ENCODE data around the gene SURF2. TPM values are rescaled to one million over a fixed set of nuclear protein-coding genes. Genes with fewer than 3 reads are reported as not detected.
A peak's percentile ranks its signal among the peaks of the same experiment; 100 is the strongest.
"Not testable (repeated sequence)": the region's sequence is repeated elsewhere in the genome, so short reads cannot be mapped to it uniquely, and the experiment has no call there.

SURF2 gene
- total RNA-seq, 2 experiments from 2014 or later, result 19.0 to 19.7 TPM

DNA sequence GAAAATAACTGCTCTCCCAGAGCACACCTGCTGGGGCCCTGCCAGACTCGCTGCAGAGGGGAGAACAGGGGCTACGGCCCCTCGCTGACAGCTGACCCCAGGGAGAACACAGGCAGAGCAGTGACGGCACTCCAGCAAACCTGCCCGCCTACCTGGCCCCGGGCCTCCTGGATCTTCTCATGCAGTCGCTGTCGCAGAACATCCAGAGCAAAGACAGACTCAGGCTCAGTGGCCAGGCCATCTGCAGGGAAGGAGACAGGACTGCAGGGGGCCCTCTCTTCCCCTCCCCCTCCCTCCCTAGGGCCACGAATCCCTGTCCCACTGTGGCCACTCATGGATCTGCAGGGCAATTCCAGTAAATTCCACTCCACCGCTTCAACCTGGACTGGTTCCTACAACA lies 22.8 kb upstream of the SURF2 start:
- H3K4me2 ChIP-seq (ENCODE audit: low read length), result no peak overlapping the region

DNA sequence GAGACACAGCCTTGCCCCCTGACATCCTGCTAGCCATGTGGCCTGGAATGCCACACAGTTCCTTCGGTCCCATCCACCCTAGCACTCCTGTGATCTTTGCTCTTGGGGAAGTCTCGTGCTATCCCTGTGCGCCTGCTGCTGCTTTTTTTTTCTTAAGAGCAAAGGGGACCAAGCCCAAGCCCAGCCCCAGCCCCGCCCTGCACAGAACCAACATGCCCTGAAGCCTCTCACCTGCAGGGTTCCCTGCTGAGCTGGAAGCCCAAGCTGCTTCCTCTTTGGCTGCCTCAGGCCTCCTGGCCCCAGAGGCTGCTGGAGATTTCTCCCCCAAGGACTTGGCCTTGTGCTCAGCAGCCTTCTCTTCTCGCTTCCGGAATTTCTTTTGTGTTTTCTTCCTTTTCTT lies 22.2 kb upstream of the SURF2 start:
- Histone ChIP-seq H3K9me2 (ENCODE audit: insufficient read depth, low read length) (no peaks in the 10 kb centered on the region), H3K4me3 (ENCODE audit: low read depth, low read length, poor library complexity, severe bottlenecking) (no peak overlapping the region), H2AFZ (ENCODE audit: low read length) (no peak overlapping the region), H4K20me1 (ENCODE audit: insufficient read depth, low read length) (peaks cover 11% of the 10 kb centered on the region; the same call in 1 of the 2 replicates), H3K4me2 (ENCODE audit: low read length) (peak overlapping the region; percentile 63), H3K79me2 (ENCODE audit: insufficient read depth, low read depth, low read length) (peaks cover 17% of the 10 kb centered on the region), H3K36me3 (ENCODE audit: insufficient read depth, low read length) (peaks cover 82% of the 10 kb centered on the region), H3K27ac (ENCODE audit: low read depth, low read length, poor library complexity, severe bottlenecking) (no peak overlapping the region), H3K9me3 (ENCODE audit: low read length) (no peaks in the 10 kb centered on the region), H3K4me1 (ENCODE audit: insufficient read depth, low read length, poor library complexity, severe bottlenecking) (peaks cover 24% of the 10 kb centered on the region)
- ChIA-PET POLR2A (interaction anchor here (1.2 kb wide), 1 partner anchor 9 kb away, joined by 4 read pairs; no protein-coding TSS in a partner anchor), CTCF (ENCODE audit: unreplicated experiment) (no interaction called here)
- intact Hi-C loops (cut with micrococcal nuclease; ENCODE audit: unreplicated experiment), result no loop called here
- no TSS peak for BruUV-seq (replicated peaks)
- TF ChIP-seq, protein P1, sequence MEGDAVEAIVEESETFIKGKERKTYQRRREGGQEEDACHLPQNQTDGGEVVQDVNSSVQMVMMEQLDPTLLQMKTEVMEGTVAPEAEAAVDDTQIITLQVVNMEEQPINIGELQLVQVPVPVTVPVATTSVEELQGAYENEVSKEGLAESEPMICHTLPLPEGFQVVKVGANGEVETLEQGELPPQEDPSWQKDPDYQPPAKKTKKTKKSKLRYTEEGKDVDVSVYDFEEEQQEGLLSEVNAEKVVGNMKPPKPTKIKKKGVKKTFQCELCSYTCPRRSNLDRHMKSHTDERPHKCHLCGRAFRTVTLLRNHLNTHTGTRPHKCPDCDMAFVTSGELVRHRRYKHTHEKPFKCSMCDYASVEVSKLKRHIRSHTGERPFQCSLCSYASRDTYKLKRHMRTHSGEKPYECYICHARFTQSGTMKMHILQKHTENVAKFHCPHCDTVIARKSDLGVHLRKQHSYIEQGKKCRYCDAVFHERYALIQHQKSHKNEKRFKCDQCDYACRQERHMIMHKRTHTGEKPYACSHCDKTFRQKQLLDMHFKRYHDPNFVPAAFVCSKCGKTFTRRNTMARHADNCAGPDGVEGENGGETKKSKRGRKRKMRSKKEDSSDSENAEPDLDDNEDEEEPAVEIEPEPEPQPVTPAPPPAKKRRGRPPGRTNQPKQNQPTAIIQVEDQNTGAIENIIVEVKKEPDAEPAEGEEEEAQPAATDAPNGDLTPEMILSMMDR (conservative IDR thresholded peaks at IDR 0.05; ENCODE audit: low read length), result no peak
- TF ChIP-seq EZH2phosphoT487 (IDR thresholded peaks at IDR 0.05; ENCODE audit: borderline replicate concordance, low read depth, low read length), result no peak
- DNase-seq (ENCODE audit: low spot score), result peak; percentile 21

More for the DNA sequence above, 22.8 kb upstream of the SURF2 start:
- POLR2A ChIA-PET, result interaction anchor here (1.2 kb wide), 1 partner anchor 8 kb away, joined by 4 read pairs; no protein-coding TSS in a partner anchor
- no peaks in the 10 kb centered on the region for H3K9me2 ChIP-seq (ENCODE audit: insufficient read depth, low read length)
- TF ChIP-seq EZH2phosphoT487 (IDR thresholded peaks at IDR 0.05; ENCODE audit: borderline replicate concordance, low read depth, low read length), result no peak
- TF ChIP-seq, protein P1 (conservative IDR thresholded peaks at IDR 0.05; ENCODE audit: low read length), result no peak
- H3K4me3 ChIP-seq (ENCODE audit: low read depth, low read length, poor library complexity, severe bottlenecking), result no peak overlapping the region
- peaks cover 11% of the 10 kb centered on the region; the same call in 1 of the 2 replicates for H4K20me1 ChIP-seq (ENCODE audit: insufficient read depth, low read length)
- H3K79me2 ChIP-seq (ENCODE audit: insufficient read depth, low read depth, low read length), result peaks cover 17% of the 10 kb centered on the region
- DNase-seq (ENCODE audit: low spot score), result no peak
- H3K36me3 ChIP-seq (ENCODE audit: insufficient read depth, low read length), result peaks cover 78% of the 10 kb centered on the region
- H3K4me1 ChIP-seq (ENCODE audit: insufficient read depth, low read length, poor library complexity, severe bottlenecking), result peaks cover 24% of the 10 kb centered on the region
- H3K27ac ChIP-seq (ENCODE audit: low read depth, low read length, poor library complexity, severe bottlenecking), result no peak overlapping the region
- CTCF ChIA-PET (ENCODE audit: unreplicated experiment), result no interaction called here
- BruUV-seq (replicated peaks), result no TSS peak
- intact Hi-C loops (cut with micrococcal nuclease; ENCODE audit: unreplicated experiment), result no loop called here
- H3K9me3 ChIP-seq (ENCODE audit: low read length), result no peaks in the 10 kb centered on the region
- no peak overlapping the region for H2AFZ ChIP-seq (ENCODE audit: low read length)

DNA sequence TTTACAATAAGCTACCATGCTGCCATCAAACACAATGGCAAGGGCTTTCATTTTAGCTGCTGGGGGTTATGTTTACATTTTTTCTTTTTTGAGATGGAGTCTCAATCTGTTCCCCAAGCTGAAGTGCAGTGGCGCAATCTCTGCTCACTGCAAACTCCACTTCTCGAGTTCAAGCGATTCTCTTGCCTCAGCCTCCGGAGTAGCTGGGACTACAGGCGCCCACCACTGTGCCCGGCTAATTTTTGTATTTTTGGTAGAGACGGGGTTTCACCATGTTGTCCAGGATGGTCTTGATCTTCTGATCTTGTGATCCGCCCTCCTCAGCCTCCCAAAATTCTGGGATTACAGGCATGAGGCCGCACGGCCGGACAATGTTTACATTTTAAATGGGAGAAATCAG lies 21.5 kb upstream of the SURF2 start:
- intact Hi-C loops (cut with micrococcal nuclease; ENCODE audit: unreplicated experiment); DNase-seq (ENCODE audit: low spot score); H3K9me2 ChIP-seq (ENCODE audit: insufficient read depth, low read length); H3K9me3 ChIP-seq (ENCODE audit: low read length); H3K27ac ChIP-seq (ENCODE audit: low read depth, low read length, poor library complexity, severe bottlenecking); H2AFZ ChIP-seq (ENCODE audit: low read length); CTCF ChIA-PET (ENCODE audit: unreplicated experiment); BruUV-seq (replicated peaks): not testable (repeated sequence)
- H3K4me1 ChIP-seq (ENCODE audit: insufficient read depth, low read length, poor library complexity, severe bottlenecking), result peaks cover 26% of the 10 kb centered on the region
- peaks cover 17% of the 10 kb centered on the region for H3K79me2 ChIP-seq (ENCODE audit: insufficient read depth, low read depth, low read length)
- H3K4me2 ChIP-seq (ENCODE audit: low read length), result peak overlapping the region; percentile 63
- POLR2A ChIA-PET, result interaction anchor here (0.6 to 1.4 kb wide), 4 partner anchors 9 to 317 kb away, joined by 3 to 4 read pairs (median 4); partner anchors contain the start of genes MED22 and RPL7A
- H3K4me3 ChIP-seq (ENCODE audit: low read depth, low read length, poor library complexity, severe bottlenecking), result peak overlapping the region; percentile 86
- H4K20me1 ChIP-seq (ENCODE audit: insufficient read depth, low read length), result peaks cover 11% of the 10 kb centered on the region; the same call in 1 of the 2 replicates
- peaks cover 83% of the 10 kb centered on the region for H3K36me3 ChIP-seq (ENCODE audit: insufficient read depth, low read length)
